Vagina (tissue), 2 donors: ENCODE data around the gene PLPPR2.

ENCODE experiments used
- POLR2A ChIP-seq, 2 donors: fragments of 450-650 bp; IDR thresholded peaks; one replicate each; pipeline ENCODE4 v1.6.1; 2017; ENCODE audit warnings: antibody characterized with exemption in 2 of 2, mild to moderate bottlenecking in 2 of 2, moderate library complexity in 2 of 2
- POLR2AphosphoS5 ChIP-seq, 2 donors: sonication (generic); formaldehyde crosslinking; IDR thresholded peaks; one replicate each; pipeline ENCODE4 v1.9.0; 2017; ENCODE audit warnings: antibody characterized with exemption in 2 of 2, mild to moderate bottlenecking in 2 of 2, low read depth in 1 of 2; ENCODE audit not compliant: insufficient read depth in 1 of 2
- TF ChIP-seq, protein P1 (sequence below), 3 experiments: fragments of 450-650 bp in 2 of 3; fragments of 200-600 bp in 1 of 3; sonication (generic) in 1 of 3; IDR thresholded peaks; one replicate each; pipeline ENCODE4 v1.5.1; 2017 to 2019; ENCODE audit warnings: antibody characterized with exemption in 3 of 3, mild to moderate bottlenecking in 2 of 3, moderate library complexity in 2 of 3

DNA sequence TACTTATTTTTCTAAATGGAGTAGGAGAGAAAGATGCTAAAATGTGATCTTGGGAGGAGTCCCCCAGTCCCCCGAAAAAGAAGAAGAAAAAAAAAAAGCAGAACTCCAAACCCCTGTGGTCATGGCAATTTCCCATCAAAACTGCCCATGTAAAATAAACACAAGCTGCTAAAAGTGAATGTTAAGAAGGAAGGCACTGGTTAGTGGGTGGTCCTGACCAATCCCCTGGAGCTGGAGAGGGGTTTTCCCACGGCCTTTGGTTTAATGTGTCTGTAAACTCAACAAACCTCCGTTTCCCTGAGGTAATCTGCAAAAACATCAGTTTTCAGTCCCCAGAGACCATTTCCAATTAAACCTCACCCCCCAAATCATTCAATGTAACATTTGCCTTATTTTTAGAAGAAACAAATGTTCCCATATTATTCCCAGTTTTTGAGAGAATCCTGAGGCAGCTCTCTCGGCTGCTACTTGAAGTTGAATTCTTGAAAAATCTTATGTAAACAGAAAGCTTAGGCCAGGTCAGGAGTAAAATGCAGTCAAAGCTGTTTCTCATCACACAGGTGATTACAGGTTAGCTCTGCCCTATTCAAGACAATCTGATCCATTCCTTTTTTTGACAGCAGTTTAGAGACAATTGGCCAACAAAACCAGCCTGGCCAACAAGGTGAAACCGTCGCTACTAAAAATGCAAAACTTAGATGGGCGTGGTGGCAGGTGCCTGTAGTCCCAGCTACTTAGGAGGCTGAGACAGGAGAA is 32.8 kb upstream of the PLPPR2 start:
- TF ChIP-seq, protein P1, sequence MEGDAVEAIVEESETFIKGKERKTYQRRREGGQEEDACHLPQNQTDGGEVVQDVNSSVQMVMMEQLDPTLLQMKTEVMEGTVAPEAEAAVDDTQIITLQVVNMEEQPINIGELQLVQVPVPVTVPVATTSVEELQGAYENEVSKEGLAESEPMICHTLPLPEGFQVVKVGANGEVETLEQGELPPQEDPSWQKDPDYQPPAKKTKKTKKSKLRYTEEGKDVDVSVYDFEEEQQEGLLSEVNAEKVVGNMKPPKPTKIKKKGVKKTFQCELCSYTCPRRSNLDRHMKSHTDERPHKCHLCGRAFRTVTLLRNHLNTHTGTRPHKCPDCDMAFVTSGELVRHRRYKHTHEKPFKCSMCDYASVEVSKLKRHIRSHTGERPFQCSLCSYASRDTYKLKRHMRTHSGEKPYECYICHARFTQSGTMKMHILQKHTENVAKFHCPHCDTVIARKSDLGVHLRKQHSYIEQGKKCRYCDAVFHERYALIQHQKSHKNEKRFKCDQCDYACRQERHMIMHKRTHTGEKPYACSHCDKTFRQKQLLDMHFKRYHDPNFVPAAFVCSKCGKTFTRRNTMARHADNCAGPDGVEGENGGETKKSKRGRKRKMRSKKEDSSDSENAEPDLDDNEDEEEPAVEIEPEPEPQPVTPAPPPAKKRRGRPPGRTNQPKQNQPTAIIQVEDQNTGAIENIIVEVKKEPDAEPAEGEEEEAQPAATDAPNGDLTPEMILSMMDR (IDR thresholded peaks at IDR 0.05) = no peak
- TF ChIP-seq POLR2A (IDR thresholded peaks at IDR 0.05) (no peak), POLR2AphosphoS5 (IDR thresholded peaks at IDR 0.05; ENCODE audit: insufficient read depth in 1 of 2, low read depth in 1 of 2) (no peak)
